IPS-NIHi7 (cell line): ENCODE measurements around the gene MCC.

Experiments
- DNase-seq: peaks from one replicate; pipeline ENCODE4 v3.0.0; 2012; ENCODE audit warnings: mixed read lengths; ENCODE audit errors: extremely low spot score

MCC gene

GRCh38 chr5:113487781-113488644 is at the start of gene MCC:
Gene MCC, minus strand, starts transcription at chr5:113488453.
- DNase-seq, result peak; percentile 95

GRCh38 chr5:113531481-113532159 is 43.4 kb upstream of the MCC start:
- DNase-seq, result no peak

- no peak for DNase-seq
Measured at GRCh38 chr5:113527746-113528145, 39.5 kb upstream of the MCC start.

- DNase-seq, result no peak
Measured at GRCh38 chr5:113526421-113526820, 38.2 kb upstream of the MCC start.

- no peak for DNase-seq
Measured at GRCh38 chr5:113524927-113525326, 36.7 kb upstream of the MCC start.

- DNase-seq, result no peak
Measured at GRCh38 chr5:113523168-113523567, 34.9 kb upstream of the MCC start.

- no peak for DNase-seq
Measured at GRCh38 chr5:113520899-113521298, 32.6 kb upstream of the MCC start.

- no peak for DNase-seq
Measured at GRCh38 chr5:113520429-113520828, 32.2 kb upstream of the MCC start.

GRCh38 chr5:113519412-113519811 is 31.2 kb upstream of the MCC start:
- no peak for DNase-seq

- no peak for DNase-seq
Measured at GRCh38 chr5:113518884-113519283, 30.6 kb upstream of the MCC start.

GRCh38 chr5:113514289-113514635 is 26.0 kb upstream of the MCC start:
- no peak for DNase-seq

- peak; percentile 85 for DNase-seq
Measured at GRCh38 chr5:113513384-113514288, 25.4 kb upstream of the MCC start, which contains the start of gene YTHDC2. Gene YTHDC2, plus strand, starts transcription at chr5:113513694. Its CDS starts 202 bp downstream, at chr5:113513896.

- no peak for DNase-seq
Measured at GRCh38 chr5:113512341-113512740, 24.1 kb upstream of the MCC start.

- no peak for DNase-seq
Measured at GRCh38 chr5:113510836-113511451, 22.7 kb upstream of the MCC start.

GRCh38 chr5:113508756-113509155 is 20.5 kb upstream of the MCC start:
- no peak for DNase-seq

- no peak for DNase-seq
Measured at GRCh38 chr5:113507601-113508000, 19.3 kb upstream of the MCC start.

GRCh38 chr5:113505181-113505580 is 16.9 kb upstream of the MCC start:
- no peak for DNase-seq

GRCh38 chr5:113503146-113503545 is 14.9 kb upstream of the MCC start:
- no peak for DNase-seq

- no peak for DNase-seq
Measured at GRCh38 chr5:113502073-113502472, 13.8 kb upstream of the MCC start.

- no peak for DNase-seq
Measured at GRCh38 chr5:113495422-113495841, 7.2 kb upstream of the MCC start.

- DNase-seq, result no peak
Measured at GRCh38 chr5:113493446-113493845, 5.2 kb upstream of the MCC start.

- no peak for DNase-seq
Measured at GRCh38 chr5:113491022-113491421, 2.8 kb upstream of the MCC start.
